HEK293T (cell line): ENCODE results near the gene MGAT4B.

Source experiments
- CTCF ChIA-PET: fragments of 350-600 bp; formaldehyde crosslinking; extraction: SDS; loops from one replicate; lab custom pipeline; 2021; ENCODE audit warnings: antibody characterized with exemption, inconsistent platforms; lab: Yijun Ruan, JAX
- POLR2A ChIA-PET: fragments of 350-600 bp; formaldehyde crosslinking; extraction: SDS; loops from one replicate; lab custom pipeline; 2020; ENCODE audit warnings: antibody characterized with exemption, inconsistent platforms; lab: Yijun Ruan, JAX
- DNase-seq: peaks from one replicate; pipeline ENCODE4 v3.0.0; 2012; ENCODE audit warnings: mixed read lengths; ENCODE audit errors: extremely low spot score
- ARNT ChIP-seq: fragments of 450-650 bp; IDR thresholded peaks from 2 replicates; pipeline ENCODE4 v1.6.1; 2017; ENCODE audit warnings: mild to moderate bottlenecking
- BHLHE40 ChIP-seq: fragments of 450-650 bp; IDR thresholded peaks from 2 replicates; pipeline ENCODE4 v1.6.1; 2016; ENCODE audit warnings: mild to moderate bottlenecking, moderate library complexity, borderline replicate concordance
- CTBP1 ChIP-seq: fragments of 450-650 bp; IDR thresholded peaks from 2 replicates; pipeline ENCODE4 v1.6.1; 2016; ENCODE audit warnings: borderline replicate concordance
- ELF4 ChIP-seq: fragments of 450-650 bp; IDR thresholded peaks from 2 replicates; pipeline ENCODE4 v1.6.1; 2017; ENCODE audit warnings: antibody characterized with exemption
- FOXA1 ChIP-seq: fragments of 450-650 bp; IDR thresholded peaks from 2 replicates; pipeline ENCODE4 v1.6.1; 2016; ENCODE audit warnings: mild to moderate bottlenecking
- FOXK2 ChIP-seq: fragments of 450-650 bp; IDR thresholded peaks from 2 replicates; pipeline ENCODE4 v1.6.1; 2016; ENCODE audit warnings: mild to moderate bottlenecking
- FOXM1 ChIP-seq: fragments of 450-650 bp; IDR thresholded peaks from 2 replicates; pipeline ENCODE4 v1.6.1; 2017; ENCODE audit warnings: mild to moderate bottlenecking, borderline replicate concordance
- HDGF ChIP-seq: fragments of 450-650 bp; IDR thresholded peaks from 2 replicates; pipeline ENCODE4 v1.6.1; 2017; ENCODE audit warnings: antibody characterized with exemption, borderline replicate concordance
- L3MBTL2 ChIP-seq: fragments of 450-650 bp; conservative IDR thresholded peaks from 2 replicates; pipeline ENCODE4 v1.6.1; 2016; ENCODE audit warnings: mild to moderate bottlenecking
- LEF1 ChIP-seq: fragments of 450-650 bp; IDR thresholded peaks from 2 replicates; pipeline ENCODE4 v1.6.1; 2017; ENCODE audit warnings: mild to moderate bottlenecking, borderline replicate concordance
- NFRKB ChIP-seq: fragments of 450-650 bp; IDR thresholded peaks from 2 replicates; pipeline ENCODE4 v1.6.1; 2016; ENCODE audit warnings: mild to moderate bottlenecking, moderate library complexity
- SP1 ChIP-seq: fragments of 450-650 bp; IDR thresholded peaks from 2 replicates; pipeline ENCODE4 v1.6.1; 2017
- SUZ12 ChIP-seq: fragments of 450-650 bp; IDR thresholded peaks from 2 replicates; pipeline ENCODE4 v1.6.1; 2016; ENCODE audit warnings: mild to moderate bottlenecking
- TARDBP ChIP-seq: fragments of 450-650 bp; IDR thresholded peaks from 2 replicates; pipeline ENCODE4 v1.6.1; 2016
- ZNF384 ChIP-seq: fragments of 450-650 bp; IDR thresholded peaks from 2 replicates; pipeline ENCODE4 v1.6.1; 2016
- TF ChIP-seq, protein P1 (sequence below): fragments of 450-650 bp; IDR thresholded peaks from 2 replicates; pipeline ENCODE4 v1.6.1; 2016

The MGAT4B gene

DNA sequence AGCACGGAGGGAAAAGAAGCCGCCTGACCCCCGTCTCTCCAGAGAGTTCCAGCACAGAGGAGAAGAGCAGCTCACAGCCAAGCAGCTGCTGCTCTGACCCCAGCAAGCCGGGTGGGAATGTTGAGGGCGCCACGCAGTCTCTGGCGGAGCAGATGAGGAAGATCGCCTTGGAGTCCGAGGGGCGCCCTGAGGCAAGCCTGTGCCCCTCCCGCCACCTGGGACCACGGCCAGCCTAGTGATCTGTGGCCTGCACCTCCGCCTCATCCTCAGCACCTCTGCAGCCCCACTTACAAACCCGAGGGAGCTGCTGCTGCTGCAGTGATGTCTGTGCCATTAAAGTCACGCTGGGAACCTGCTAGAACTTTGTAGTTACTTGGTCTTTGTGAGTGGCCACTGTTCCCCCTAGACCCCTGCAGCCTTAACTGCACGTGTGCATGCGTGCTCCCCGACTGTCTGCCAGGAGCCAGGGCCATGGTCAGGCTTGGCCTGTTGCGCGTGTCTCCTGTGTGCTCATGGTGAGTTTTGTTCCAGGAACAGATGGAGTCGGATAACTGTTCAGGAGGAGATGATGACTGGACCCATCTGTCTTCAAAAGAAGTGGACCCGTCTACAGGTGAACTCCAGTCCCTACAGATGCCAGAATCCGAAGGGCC lies 26.5 kb upstream of the MGAT4B start:
- CTCF ChIA-PET = no interaction called here
- TF ChIP-seq, protein P1, sequence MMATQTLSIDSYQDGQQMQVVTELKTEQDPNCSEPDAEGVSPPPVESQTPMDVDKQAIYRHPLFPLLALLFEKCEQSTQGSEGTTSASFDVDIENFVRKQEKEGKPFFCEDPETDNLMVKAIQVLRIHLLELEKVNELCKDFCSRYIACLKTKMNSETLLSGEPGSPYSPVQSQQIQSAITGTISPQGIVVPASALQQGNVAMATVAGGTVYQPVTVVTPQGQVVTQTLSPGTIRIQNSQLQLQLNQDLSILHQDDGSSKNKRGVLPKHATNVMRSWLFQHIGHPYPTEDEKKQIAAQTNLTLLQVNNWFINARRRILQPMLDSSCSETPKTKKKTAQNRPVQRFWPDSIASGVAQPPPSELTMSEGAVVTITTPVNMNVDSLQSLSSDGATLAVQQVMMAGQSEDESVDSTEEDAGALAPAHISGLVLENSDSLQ = no peak
- TF ChIP-seq L3MBTL2 (no peak), TARDBP (no peak), HDGF (no peak), FOXM1 (no peak), ARNT (no peak), BHLHE40 (no peak), NFRKB (no peak), ELF4 (no peak), SP1 (no peak), LEF1 (no peak), ZNF384 (no peak), FOXA1 (no peak), SUZ12 (no peak), CTBP1 (no peak), FOXK2 (no peak)
- DNase-seq = no peak
- POLR2A ChIA-PET = interaction anchor here (1.0 to 1.2 kb wide), 2 partner anchors 13 to 19 kb away, joined by 3 read pairs; partner anchors contain the start of gene SQSTM1

DNA sequence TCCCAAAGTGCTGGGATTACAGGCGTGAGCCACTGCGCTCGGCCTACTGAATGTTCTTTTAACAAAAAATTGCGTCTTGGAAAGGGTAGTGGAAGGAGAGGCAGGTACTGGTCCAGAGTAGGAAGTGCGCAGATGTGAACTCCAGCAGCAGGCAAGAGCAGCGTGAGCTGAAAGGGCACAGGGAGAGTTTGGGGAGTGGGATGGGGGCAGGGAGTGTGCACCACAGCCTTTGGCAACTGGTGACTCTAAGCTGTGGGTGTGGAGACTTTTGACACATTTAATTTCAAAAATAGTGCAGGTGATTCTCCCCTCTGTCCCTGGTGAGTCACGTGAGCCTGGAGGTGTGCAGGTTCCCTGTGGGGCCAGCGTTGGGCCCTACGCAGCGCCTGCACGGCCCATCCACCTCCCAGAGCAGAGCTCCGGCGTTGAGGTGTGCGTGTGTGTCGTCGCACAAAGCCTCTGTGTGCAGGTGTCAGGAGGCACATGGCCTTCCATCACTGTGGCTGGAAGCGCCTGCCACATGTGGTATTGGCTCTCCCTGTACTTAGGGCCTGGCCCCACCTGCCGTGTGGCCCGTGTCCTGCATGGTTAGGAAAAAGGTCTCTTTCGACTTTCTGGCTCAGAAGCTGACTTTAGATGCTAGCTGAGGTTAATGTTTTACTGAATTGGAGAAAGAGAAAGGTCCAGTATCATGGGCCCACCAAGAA lies 25.5 kb upstream of the MGAT4B start:
- POLR2A ChIA-PET = interaction anchor here (1.0 to 1.2 kb wide), 2 partner anchors 12 to 18 kb away, joined by 3 read pairs; partner anchors contain the start of gene SQSTM1
- DNase-seq = no peak
- TF ChIP-seq TARDBP (no peak), SUZ12 (no peak), ZNF384 (no peak), HDGF (no peak), FOXA1 (no peak), SP1 (no peak), BHLHE40 (no peak), CTBP1 (no peak), ELF4 (no peak), LEF1 (no peak), FOXM1 (no peak), ARNT (no peak), FOXK2 (no peak), NFRKB (no peak), L3MBTL2 (no peak)
- TF ChIP-seq, protein P1 = no peak
- CTCF ChIA-PET = no interaction called here

DNA sequence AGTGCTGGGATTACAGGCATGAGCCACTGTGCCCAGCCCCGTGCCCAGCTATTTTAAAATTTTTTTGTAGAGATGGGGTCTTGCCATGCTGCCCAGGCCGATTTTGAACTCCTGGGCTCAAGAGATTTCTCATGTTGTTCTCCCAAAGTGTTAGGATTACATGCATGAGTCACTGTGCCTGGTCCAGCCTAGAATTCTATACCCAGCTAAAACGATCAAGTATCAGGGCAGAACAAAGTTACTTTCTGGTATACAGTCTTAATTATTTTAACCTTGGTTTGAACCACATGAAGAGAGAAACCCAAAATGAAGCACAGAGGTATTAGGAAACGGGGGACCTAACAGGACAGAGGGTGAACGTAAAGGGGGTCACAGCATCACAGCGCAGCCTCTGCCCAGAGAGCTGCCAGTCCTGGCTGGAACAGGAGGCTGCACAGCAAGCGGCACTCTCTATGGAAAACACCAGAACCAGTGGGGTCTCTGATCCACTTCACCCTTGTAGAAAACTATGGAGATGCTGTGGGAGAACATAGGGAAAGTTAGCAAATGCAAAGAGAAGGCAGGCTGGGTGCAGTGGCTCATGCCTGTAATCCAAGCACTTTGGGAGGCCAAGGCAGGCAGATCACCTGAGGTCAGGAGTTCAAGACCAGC lies 24.3 kb upstream of the MGAT4B start:
- ChIA-PET POLR2A (interaction anchor here (1.4 kb wide), 1 partner anchor 10 kb away, joined by 5 read pairs; the partner anchor contains the start of gene SQSTM1), CTCF (no interaction called here)
- no peak for TF ChIP-seq FOXK2
- TF ChIP-seq BHLHE40 = no peak
- no peak for TF ChIP-seq TARDBP
- TF ChIP-seq CTBP1 = no peak
- TF ChIP-seq LEF1 = no peak
- no peak for TF ChIP-seq FOXA1
- no peak for TF ChIP-seq SP1
- no peak for TF ChIP-seq NFRKB
- no peak for TF ChIP-seq SUZ12
- TF ChIP-seq L3MBTL2 = no peak
- no peak for TF ChIP-seq ARNT
- TF ChIP-seq, protein P1 = no peak
- no peak for TF ChIP-seq ZNF384
- no peak for TF ChIP-seq HDGF
- TF ChIP-seq FOXM1 = no peak
- TF ChIP-seq ELF4 = no peak
- DNase-seq = no peak

DNA sequence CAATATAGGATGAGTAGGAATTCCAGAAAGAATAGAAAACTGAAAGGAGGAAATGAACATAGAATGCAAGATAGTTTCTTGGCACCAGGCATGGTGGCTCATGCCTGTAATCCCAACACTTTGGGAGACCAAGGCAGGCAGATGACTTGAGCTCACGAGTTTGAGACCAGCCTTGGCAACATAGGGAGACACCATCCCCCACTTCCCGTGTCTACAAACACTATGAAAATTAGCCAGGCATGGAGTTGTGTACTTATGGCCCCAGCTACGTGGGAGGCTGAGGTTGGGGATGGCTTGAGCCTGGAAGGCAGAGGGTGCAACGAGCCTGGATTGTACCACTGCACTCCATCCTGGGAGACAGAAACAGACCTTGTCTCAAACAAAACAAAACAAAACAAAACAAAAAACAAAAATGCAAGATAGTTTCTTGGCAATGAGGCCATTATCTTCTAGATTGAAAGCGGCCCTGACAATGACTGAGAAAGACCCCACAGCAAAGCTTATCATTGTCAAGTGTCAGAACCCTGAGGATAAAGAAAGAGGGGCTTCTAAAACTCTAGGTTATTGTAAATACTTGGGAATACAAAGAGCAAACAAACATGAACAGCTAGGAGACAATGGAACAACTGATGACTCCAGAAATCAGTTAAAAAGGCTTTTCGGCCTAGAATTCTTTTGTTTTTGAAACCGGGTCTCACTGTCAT lies 23.2 kb upstream of the MGAT4B start:
- ChIA-PET POLR2A (interaction anchor here (1.4 kb wide), 1 partner anchor 9 kb away, joined by 5 read pairs; the partner anchor contains the start of gene SQSTM1), CTCF (no interaction called here)
- DNase-seq = no peak
- TF ChIP-seq NFRKB (no peak), LEF1 (no peak), SUZ12 (no peak), SP1 (no peak), ELF4 (no peak), ZNF384 (no peak), CTBP1 (no peak)
